Thyroid gland (tissue), 4 donors: Measurements from ENCODE around the gene OR1N1. TPM values are rescaled to one million over a fixed set of nuclear protein-coding genes. Genes with fewer than 3 reads are reported as not detected.

Experiments used
- DNase-seq, 2 donors: peaks; one replicate each; pipeline ENCODE4 v3.0.0-alpha.2; 2019
- H3K27ac ChIP-seq, 3 donors: fragments of 200-600 bp; sonication (generic); 1 replicate in 2 of 3; 2 replicates in 1 of 3; pipeline ENCODE4 v1.5.1; 2016 to 2019; ENCODE audit warnings: mild to moderate bottlenecking in 1 of 3, moderate library complexity in 1 of 3
- H3K27me3 ChIP-seq: fragments of 200-600 bp; sonication (generic); one replicate; pipeline ENCODE4 v1.5.1; 2019
- H3K36me3 ChIP-seq, 2 donors: fragments of 200-600 bp; sonication (generic); one replicate each; pipeline ENCODE4 v1.5.1; 2016 to 2019
- H3K4me1 ChIP-seq, 2 donors: fragments of 200-600 bp; sonication (generic); one replicate each; pipeline ENCODE4 v1.5.1; 2017 to 2019
- H3K4me3 ChIP-seq, 3 donors: fragments of 200-600 bp; sonication (generic); replicated peaks in 1 of 3; 1 replicate in 2 of 3; 2 replicates in 1 of 3; pipeline ENCODE4 v1.5.1; 2016; ENCODE audit warnings: mild to moderate bottlenecking in 1 of 3
- H3K9me3 ChIP-seq: fragments of 200-600 bp; sonication (generic); one replicate; pipeline ENCODE4 v1.5.1; 2017
- POLR2A ChIP-seq, 2 donors: fragments of 450-650 bp; IDR thresholded peaks; one replicate each; pipeline ENCODE4 v1.6.1; 2017; ENCODE audit warnings: antibody characterized with exemption in 2 of 2, mild to moderate bottlenecking in 2 of 2, moderate library complexity in 1 of 2
- whole genome bisulfite sequencing, 2 donors: methylation state at CpG; one replicate each; pipeline ENCODE4 v1.1.5; 2017; 5-methylcytosine and 5-hydroxymethylcytosine counted together
- intact Hi-C: fragments of 100-400 bp; cut with DNase I; formaldehyde crosslinking; loops from one replicate; pipeline ENCODE4 v1.15.1; 2023
- total RNA-seq, 4 donors: library from RNA; depleted of rRNA; stranded (reverse); fragments of >200 nt; gene quantifications; one replicate each; pipeline ENCODE4 v1.2.3, GENCODE V29; 2016
- TF ChIP-seq, protein P1 (sequence below), 6 experiments: fragments of 200-600 bp in 3 of 6; fragments of 450-650 bp in 3 of 6; sonication (generic) in 3 of 6; IDR thresholded peaks; one replicate each; pipeline ENCODE4 v1.5.1; 2016 to 2019; ENCODE audit warnings: antibody characterized with exemption in 6 of 6, mild to moderate bottlenecking in 2 of 6, inconsistent platforms in 1 of 6, moderate library complexity in 1 of 6

OR1N1 gene
- total RNA-seq, 4 donors from 2014 or later: not detected

DNA sequence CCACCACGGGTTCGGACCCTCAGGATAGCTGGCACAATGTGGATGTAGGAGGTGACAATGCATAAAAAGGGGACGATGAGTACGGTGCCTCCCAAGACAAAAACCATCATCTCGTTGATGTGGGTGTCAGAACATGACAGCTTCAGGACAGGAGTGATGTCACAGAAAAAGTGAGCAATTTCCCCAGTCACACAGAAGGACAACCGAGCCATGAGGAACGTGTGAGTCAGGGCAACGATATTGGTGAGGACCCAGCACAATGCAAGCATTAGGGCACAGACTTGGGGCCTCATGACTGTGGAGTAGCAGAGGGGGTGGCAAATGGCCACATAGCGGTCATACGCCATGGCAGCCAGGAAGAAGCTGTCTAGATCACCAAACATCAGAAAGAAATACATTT is 491 bp downstream of the OR1N1 start:
- TF ChIP-seq, protein P1, sequence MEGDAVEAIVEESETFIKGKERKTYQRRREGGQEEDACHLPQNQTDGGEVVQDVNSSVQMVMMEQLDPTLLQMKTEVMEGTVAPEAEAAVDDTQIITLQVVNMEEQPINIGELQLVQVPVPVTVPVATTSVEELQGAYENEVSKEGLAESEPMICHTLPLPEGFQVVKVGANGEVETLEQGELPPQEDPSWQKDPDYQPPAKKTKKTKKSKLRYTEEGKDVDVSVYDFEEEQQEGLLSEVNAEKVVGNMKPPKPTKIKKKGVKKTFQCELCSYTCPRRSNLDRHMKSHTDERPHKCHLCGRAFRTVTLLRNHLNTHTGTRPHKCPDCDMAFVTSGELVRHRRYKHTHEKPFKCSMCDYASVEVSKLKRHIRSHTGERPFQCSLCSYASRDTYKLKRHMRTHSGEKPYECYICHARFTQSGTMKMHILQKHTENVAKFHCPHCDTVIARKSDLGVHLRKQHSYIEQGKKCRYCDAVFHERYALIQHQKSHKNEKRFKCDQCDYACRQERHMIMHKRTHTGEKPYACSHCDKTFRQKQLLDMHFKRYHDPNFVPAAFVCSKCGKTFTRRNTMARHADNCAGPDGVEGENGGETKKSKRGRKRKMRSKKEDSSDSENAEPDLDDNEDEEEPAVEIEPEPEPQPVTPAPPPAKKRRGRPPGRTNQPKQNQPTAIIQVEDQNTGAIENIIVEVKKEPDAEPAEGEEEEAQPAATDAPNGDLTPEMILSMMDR (IDR thresholded peaks at IDR 0.05): no peak
- no peak for TF ChIP-seq POLR2A (IDR thresholded peaks at IDR 0.05)
- WGBS, 2 donors: 83 to 84% methylated on average over 10 of the region's 10 CpGs

DNA sequence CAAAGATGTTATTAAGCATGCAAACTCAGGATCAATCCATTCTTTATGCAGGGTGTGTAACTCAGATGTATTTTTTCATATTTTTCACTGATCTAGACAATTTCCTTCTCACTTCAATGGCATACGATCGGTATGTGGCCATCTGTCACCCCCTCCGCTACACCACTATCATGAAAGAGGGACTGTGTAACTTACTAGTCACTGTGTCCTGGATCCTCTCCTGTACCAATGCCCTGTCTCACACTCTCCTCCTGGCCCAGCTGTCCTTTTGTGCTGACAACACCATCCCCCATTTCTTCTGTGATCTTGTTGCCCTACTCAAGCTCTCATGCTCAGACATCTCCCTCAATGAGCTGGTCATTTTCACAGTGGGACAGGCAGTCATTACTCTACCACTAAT is 7.7 kb downstream of the OR1N1 start:
- Histone ChIP-seq H3K4me1 (no peaks in the 10 kb centered on the region), H3K36me3 (no peaks in the 10 kb centered on the region), H3K9me3 (no peaks in the 10 kb centered on the region), H3K27me3 (no peaks in the 10 kb centered on the region), H3K4me3 (no peak overlapping the region), H3K27ac (no peak overlapping the region)
- WGBS, 2 donors: 88 to 91% methylated on average over 3 of the region's 3 CpGs
- no peak for DNase-seq
- intact Hi-C loops: no loop called here
- no peak for TF ChIP-seq POLR2A (IDR thresholded peaks at IDR 0.05)
- TF ChIP-seq, protein P1 (IDR thresholded peaks at IDR 0.05): no peak

More for the DNA sequence above, 491 bp downstream of the OR1N1 start:
- DNase-seq: no peak
- Histone ChIP-seq H3K4me3 (no peak overlapping the region), H3K9me3 (no peaks in the 10 kb centered on the region), H3K36me3 (no peaks in the 10 kb centered on the region), H3K4me1 (no peaks in the 10 kb centered on the region), H3K27ac (no peak overlapping the region), H3K27me3 (no peaks in the 10 kb centered on the region)
- intact Hi-C loops: no loop called here

DNA sequence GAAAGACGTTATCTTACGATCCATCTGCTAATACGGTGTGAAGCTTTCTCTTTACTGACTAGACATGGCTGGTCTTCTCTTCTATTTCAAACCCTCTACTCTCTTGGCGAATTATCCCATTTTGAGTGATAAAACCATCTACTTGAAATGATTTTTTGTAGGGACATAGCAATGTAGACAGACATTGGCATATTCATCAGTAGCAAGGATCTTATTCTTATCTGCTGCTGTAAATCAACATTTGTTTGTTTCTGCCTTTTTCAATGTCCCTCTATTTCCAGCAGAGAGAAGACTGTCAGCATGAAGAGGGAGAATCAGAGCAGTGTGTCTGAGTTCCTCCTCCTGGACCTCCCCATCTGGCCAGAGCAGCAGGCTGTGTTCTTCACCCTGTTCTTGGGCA is 8.3 kb downstream of the OR1N1 start, which contains the start of gene OR1J4:
OR1J4 (plus strand) TSS at position 301 of the 400 bp plus-strand sequence; CDS start at position 301, 0 bp downstream.
- intact Hi-C loops: no loop called here

DNA sequence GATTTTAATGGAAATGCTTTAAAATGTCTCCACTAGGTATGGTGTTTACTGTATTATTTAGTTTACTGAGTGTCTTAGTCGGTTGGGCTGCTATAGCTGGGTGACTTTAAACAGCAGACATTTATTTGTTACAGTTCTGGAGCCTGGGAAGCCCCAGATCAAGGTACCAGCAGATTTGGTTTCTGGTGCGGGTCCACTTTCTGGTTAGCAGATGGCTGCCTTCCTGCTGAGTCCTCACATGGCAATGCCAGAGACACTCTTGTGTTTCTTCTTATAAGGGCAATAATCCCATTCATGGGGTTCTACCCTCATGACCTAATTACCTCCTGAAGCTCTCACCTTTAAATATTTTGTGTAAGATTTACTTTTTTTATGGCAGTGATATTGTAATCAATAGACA is 8.9 kb downstream of the OR1N1 start:
- Histone ChIP-seq H3K36me3 (no peaks in the 10 kb centered on the region), H3K4me1 (no peaks in the 10 kb centered on the region), H3K27me3 (no peaks in the 10 kb centered on the region), H3K27ac (no peak overlapping the region), H3K4me3 (no peak overlapping the region), H3K9me3 (no peaks in the 10 kb centered on the region)
- no peak for DNase-seq
- intact Hi-C loops: no loop called here
- WGBS, 2 donors: 58 to 71% methylated on average over 2 of the region's 2 CpGs
- TF ChIP-seq POLR2A (IDR thresholded peaks at IDR 0.05): no peak
- TF ChIP-seq, protein P1 (IDR thresholded peaks at IDR 0.05): no peak

More for the DNA sequence above, 8.3 kb downstream of the OR1N1 start, which contains the start of gene OR1J4:
- no peak for DNase-seq
- no peaks in the 10 kb centered on the region for H3K9me3 ChIP-seq
- 80 to 82% methylated on average over 4 of the region's 4 CpGs for WGBS, 2 donors
- TF ChIP-seq, protein P1 (IDR thresholded peaks at IDR 0.05): no peak
- H3K36me3 ChIP-seq: no peaks in the 10 kb centered on the region
- no peaks in the 10 kb centered on the region for H3K4me1 ChIP-seq
- H3K4me3 ChIP-seq: no peak within 1 kb of the TSS
- no peaks in the 10 kb centered on the region for H3K27me3 ChIP-seq
- H3K27ac ChIP-seq: no peak within 1 kb of the TSS

DNA sequence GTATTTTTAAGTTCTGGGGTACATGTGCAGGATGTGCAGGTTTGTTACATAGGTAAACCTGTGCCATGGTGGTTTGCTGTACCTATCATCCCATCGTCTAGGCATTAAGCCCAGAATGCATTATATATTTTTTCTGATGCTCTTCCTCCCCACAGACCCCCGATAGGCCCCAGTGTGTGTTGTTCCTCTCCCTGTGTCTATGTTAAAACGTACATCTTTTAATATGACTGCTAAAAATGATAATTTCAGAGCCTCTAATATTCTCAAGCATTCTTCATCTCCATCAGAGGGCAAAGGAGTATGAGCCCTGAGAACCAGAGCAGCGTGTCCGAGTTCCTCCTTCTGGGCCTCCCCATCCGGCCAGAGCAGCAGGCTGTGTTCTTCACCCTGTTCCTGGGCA is 16.6 kb downstream of the OR1N1 start, which contains the start of gene OR1J2:
OR1J2 (plus strand) TSS at position 301 of the 400 bp plus-strand sequence; CDS start at position 301, 0 bp downstream.
- no peak within 1 kb of the TSS for H3K27ac ChIP-seq
- intact Hi-C loops: no loop called here
- 81 to 83% methylated on average over 6 of the region's 6 CpGs for whole genome bisulfite sequencing, 2 donors

More for the DNA sequence above, 16.6 kb downstream of the OR1N1 start, which contains the start of gene OR1J2:
- TF ChIP-seq, protein P1 (IDR thresholded peaks at IDR 0.05): no peak
- no peak for TF ChIP-seq POLR2A (IDR thresholded peaks at IDR 0.05)
- no peak for DNase-seq
- Histone ChIP-seq H3K4me3 (no peak within 1 kb of the TSS), H3K36me3 (no peaks in the 10 kb centered on the region), H3K4me1 (no peaks in the 10 kb centered on the region), H3K27me3 (no peaks in the 10 kb centered on the region), H3K9me3 (no peaks in the 10 kb centered on the region)
